Transverse colon (tissue), 4 donors: ENCODE results near the gene GMNC. TPM values are rescaled to one million over a fixed set of nuclear protein-coding genes. Genes with fewer than 3 reads are reported as not detected.

Source experiments
- DNase-seq: peaks from one replicate; pipeline ENCODE4 v3.0.0-alpha.2; 2019
- H3K27ac ChIP-seq, 4 donors: fragments of 200-600 bp; sonication (generic); 2 replicates each; pipeline ENCODE4 v1.5.1; 2016 to 2018; ENCODE audit warnings: inconsistent platforms in 4 of 4
- H3K27me3 ChIP-seq: fragments of 200-600 bp; sonication (generic); 2 replicates; pipeline ENCODE4 v1.5.1; 2017; ENCODE audit warnings: inconsistent platforms
- H3K36me3 ChIP-seq, 4 donors: fragments of 200-600 bp; sonication (generic); 2 replicates each; pipeline ENCODE4 v1.5.1; 2017 to 2019; ENCODE audit warnings: inconsistent platforms in 4 of 4
- H3K4me1 ChIP-seq, 4 donors: fragments of 200-600 bp; sonication (generic); 2 replicates each; pipeline ENCODE4 v1.5.1; 2017 to 2020; ENCODE audit warnings: inconsistent platforms in 4 of 4
- H3K4me3 ChIP-seq, 4 donors: fragments of 200-600 bp; sonication (generic); 1 replicate in 1 of 4; 2 replicates in 3 of 4; pipeline versions ENCODE4 v1.5.1 to v1.6.1; 2017 to 2019; ENCODE audit warnings: inconsistent platforms in 4 of 4
- H3K9me3 ChIP-seq, 2 donors: fragments of 200-600 bp; sonication (generic); 2 replicates each; pipeline ENCODE4 v1.5.1; 2017 to 2019; ENCODE audit warnings: inconsistent platforms in 2 of 2
- EP300 ChIP-seq: sonication (generic); formaldehyde crosslinking; IDR thresholded peaks from one replicate; pipeline ENCODE4 v1.6.1; 2017; ENCODE audit warnings: antibody characterized with exemption, low read depth
- POLR2A ChIP-seq: fragments of 450-650 bp; IDR thresholded peaks from one replicate; pipeline ENCODE4 v1.6.1; 2016; ENCODE audit warnings: antibody characterized with exemption, mild to moderate bottlenecking, moderate library complexity
- POLR2AphosphoS5 ChIP-seq, 3 donors: sonication (generic); formaldehyde crosslinking; IDR thresholded peaks; one replicate each; pipeline ENCODE4 v1.6.1; 2016; ENCODE audit warnings: antibody characterized with exemption in 3 of 3
- WGBS, 2 donors: methylation state at CpG; one replicate each; pipeline ENCODE4 v1.1.5; 2018; ENCODE audit warnings: low coverage in 1 of 2; 5-methylcytosine and 5-hydroxymethylcytosine counted together
- in situ Hi-C, 4 donors: fragments of 200-750 bp; cut with MboI; loops; one replicate each; pipeline versions ENCODE4 v1.15.0 to v1.15.1; 2017; ENCODE audit warnings: low sequenced_read_pairs in 3 of 4, low pct_ligation_motif_present in 1 of 4, low pct_unique_long_range_greater_than_20kb in 1 of 4
- intact Hi-C: fragments of 100-400 bp; cut with DNase I; formaldehyde crosslinking; loops from one replicate; pipeline ENCODE4 v1.15.1; 2023; ENCODE audit warnings: low total_unique reads
- total RNA-seq, 4 donors: library from RNA; depleted of rRNA; stranded (reverse); fragments of >200 nt; gene quantifications; one replicate each; pipeline ENCODE4 v1.1.0, GENCODE V29; 2016
- TF ChIP-seq, protein P1 (sequence below), 5 experiments: fragments of 200-600 bp in 3 of 5; fragments of 450-650 bp in 2 of 5; sonication (generic) in 3 of 5; IDR thresholded peaks; 1 replicate in 2 of 5; 2 replicates in 3 of 5; pipeline ENCODE4 v1.5.1; 2016 to 2017; ENCODE audit warnings: antibody characterized with exemption in 5 of 5, inconsistent platforms in 3 of 5, mild to moderate bottlenecking in 2 of 5, moderate library complexity in 1 of 5

Gene GMNC
- total RNA-seq, 4 donors from 2014 or later, result not detected

DNA sequence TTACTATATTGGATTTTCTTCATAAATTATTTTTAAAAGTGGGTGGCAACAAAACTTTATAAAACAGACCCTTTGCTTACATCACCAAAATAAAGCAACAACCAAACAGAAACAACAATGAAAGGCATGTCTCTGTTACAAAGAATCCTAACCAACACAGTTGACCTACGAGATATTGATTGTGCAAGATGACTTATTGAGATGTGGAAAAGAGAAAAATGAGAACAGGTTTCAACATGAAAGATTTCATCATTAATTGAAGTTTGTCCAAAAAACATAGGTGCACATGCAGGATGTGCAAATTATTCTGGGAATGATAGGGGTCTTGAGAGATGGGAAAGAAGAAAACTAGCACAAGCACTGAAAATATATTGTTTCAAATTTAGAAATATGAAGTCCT is 9.0 kb downstream of the GMNC start:
- no peak for DNase-seq
- Histone ChIP-seq H3K36me3 (no peaks in the 10 kb centered on the region), H3K4me3 (no peak overlapping the region), H3K9me3 (no peaks in the 10 kb centered on the region), H3K27ac (no peak overlapping the region), H3K27me3 (no peaks in the 10 kb centered on the region), H3K4me1 (no peaks in the 10 kb centered on the region)
- in situ Hi-C loops (no loop called here), intact Hi-C loops (no loop called here)
- WGBS, 2 donors, result 25 to 63% methylated on average over 1 of the region's 1 CpG
- TF ChIP-seq POLR2AphosphoS5 (IDR thresholded peaks at IDR 0.05) (no peak), POLR2A (no peak), EP300 (no peak)
- TF ChIP-seq, protein P1, sequence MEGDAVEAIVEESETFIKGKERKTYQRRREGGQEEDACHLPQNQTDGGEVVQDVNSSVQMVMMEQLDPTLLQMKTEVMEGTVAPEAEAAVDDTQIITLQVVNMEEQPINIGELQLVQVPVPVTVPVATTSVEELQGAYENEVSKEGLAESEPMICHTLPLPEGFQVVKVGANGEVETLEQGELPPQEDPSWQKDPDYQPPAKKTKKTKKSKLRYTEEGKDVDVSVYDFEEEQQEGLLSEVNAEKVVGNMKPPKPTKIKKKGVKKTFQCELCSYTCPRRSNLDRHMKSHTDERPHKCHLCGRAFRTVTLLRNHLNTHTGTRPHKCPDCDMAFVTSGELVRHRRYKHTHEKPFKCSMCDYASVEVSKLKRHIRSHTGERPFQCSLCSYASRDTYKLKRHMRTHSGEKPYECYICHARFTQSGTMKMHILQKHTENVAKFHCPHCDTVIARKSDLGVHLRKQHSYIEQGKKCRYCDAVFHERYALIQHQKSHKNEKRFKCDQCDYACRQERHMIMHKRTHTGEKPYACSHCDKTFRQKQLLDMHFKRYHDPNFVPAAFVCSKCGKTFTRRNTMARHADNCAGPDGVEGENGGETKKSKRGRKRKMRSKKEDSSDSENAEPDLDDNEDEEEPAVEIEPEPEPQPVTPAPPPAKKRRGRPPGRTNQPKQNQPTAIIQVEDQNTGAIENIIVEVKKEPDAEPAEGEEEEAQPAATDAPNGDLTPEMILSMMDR (IDR thresholded peaks at IDR 0.05), result no peak

DNA sequence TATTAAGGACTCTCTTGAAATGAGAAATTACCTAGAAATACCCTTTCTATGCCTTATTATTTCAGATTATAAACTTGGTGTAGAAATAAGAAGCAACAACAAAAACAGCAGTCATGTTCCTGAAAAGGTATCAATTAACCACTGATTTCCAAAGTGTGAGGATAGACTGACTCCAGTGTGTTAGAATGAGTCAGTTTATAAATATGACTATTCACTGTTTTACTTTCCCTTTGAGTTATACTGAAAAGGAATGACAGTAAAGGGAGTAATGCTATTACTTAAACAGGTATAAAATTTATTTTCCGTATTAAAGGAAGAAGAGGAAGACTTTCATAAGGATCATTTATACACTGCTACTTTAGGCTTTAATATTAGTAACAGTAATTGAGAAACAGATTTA is 12.9 kb downstream of the GMNC start:
- Histone ChIP-seq H3K4me1 (no peaks in the 10 kb centered on the region), H3K27me3 (no peaks in the 10 kb centered on the region), H3K36me3 (no peaks in the 10 kb centered on the region), H3K4me3 (no peak overlapping the region), H3K27ac (no peak overlapping the region), H3K9me3 (no peaks in the 10 kb centered on the region)
- in situ Hi-C loops, result no loop called here
- TF ChIP-seq POLR2A (no peak), EP300 (no peak), POLR2AphosphoS5 (IDR thresholded peaks at IDR 0.05) (no peak)
- TF ChIP-seq, protein P1 (IDR thresholded peaks at IDR 0.05), result no peak
- DNase-seq, result no peak
- intact Hi-C loops, result no loop called here
- 82 to 86% methylated on average over 1 of the region's 1 CpG for WGBS, 2 donors

DNA sequence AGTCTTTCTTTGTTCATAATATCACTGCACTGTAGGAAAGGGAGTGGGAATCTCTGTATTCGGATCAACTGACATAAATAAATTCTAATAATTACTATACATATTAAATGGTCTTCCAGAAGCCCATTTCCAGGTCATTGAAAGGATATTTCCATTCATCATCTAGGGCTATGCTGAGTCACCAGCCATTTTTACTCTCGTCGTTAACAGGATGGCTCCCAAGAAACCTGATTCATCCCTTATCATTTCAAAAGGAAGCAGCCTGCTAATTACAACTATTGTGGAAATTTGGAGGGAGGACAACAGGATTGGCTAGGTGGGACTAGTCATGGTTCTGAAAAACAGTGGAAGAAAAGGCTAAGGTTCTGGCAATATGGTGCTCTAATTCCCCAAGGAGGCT is 13.6 kb downstream of the GMNC start:
- no peaks in the 10 kb centered on the region for H3K4me1 ChIP-seq
- TF ChIP-seq, protein P1 (IDR thresholded peaks at IDR 0.05), result no peak
- no peak for TF ChIP-seq EP300
- TF ChIP-seq POLR2A, result no peak
- TF ChIP-seq POLR2AphosphoS5 (IDR thresholded peaks at IDR 0.05), result no peak
- no peaks in the 10 kb centered on the region for H3K9me3 ChIP-seq
- in situ Hi-C loops (no loop called here), intact Hi-C loops (no loop called here)
- H3K27me3 ChIP-seq, result no peaks in the 10 kb centered on the region
- no peak overlapping the region for H3K4me3 ChIP-seq
- DNase-seq, result no peak
- H3K36me3 ChIP-seq, result no peaks in the 10 kb centered on the region
- WGBS, 2 donors, result 68 to 77% methylated on average over 3 of the region's 3 CpGs
- no peak overlapping the region for H3K27ac ChIP-seq

DNA sequence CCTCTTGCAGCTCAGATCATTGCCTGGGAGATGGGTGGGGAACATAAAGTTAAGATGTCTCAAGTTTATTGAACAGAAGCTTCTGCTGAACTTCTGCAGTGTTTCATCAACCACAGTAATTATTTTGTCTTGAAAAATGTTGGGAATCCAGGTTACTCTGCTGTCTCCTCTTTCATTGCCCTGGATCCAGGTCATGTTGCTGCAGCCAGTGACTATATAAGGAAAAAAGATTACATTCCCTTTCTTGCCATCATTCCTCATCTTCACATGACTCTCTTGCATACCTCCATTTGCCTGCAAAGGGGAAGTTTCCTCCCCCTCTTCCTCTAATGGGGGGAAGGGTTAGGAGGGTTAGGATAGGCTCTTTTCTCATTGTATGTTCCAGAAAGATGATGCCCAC is 15.1 kb downstream of the GMNC start:
- DNase-seq, result no peak
- H3K4me3 ChIP-seq, result no peak overlapping the region
- H3K4me1 ChIP-seq, result no peaks in the 10 kb centered on the region
- H3K36me3 ChIP-seq, result no peaks in the 10 kb centered on the region
- in situ Hi-C loops, result no loop called here
- no peaks in the 10 kb centered on the region for H3K9me3 ChIP-seq
- TF ChIP-seq POLR2A, result no peak
- TF ChIP-seq, protein P1 (IDR thresholded peaks at IDR 0.05), result no peak
- TF ChIP-seq EP300, result no peak
- no peak for TF ChIP-seq POLR2AphosphoS5 (IDR thresholded peaks at IDR 0.05)
- intact Hi-C loops, result no loop called here
- no peak overlapping the region for H3K27ac ChIP-seq
- H3K27me3 ChIP-seq, result no peaks in the 10 kb centered on the region
